Mesenchymal stem cell (in vitro differentiated cells and primary cell): Measurements from ENCODE around the gene ZNF804B.

ENCODE experiments used
- DNase-seq: peaks from one replicate; pipeline ENCODE4 v3.0.0-alpha.2; 2013
- H2AFZ ChIP-seq: one replicate; pipeline ENCODE4 v1.6.1; 2013; ENCODE audit warnings: low read depth, mild to moderate bottlenecking, control low read depth, inconsistent platforms, low read length, moderate library complexity
- H2AK5ac ChIP-seq: 2 replicates; pipeline ENCODE4 v1.6.1; 2013; ENCODE audit warnings: low read length, moderate library complexity, mild to moderate bottlenecking, inconsistent platforms; ENCODE audit not compliant: severe bottlenecking
- H2BK120ac ChIP-seq: one replicate; pipeline ENCODE4 v1.6.1; 2013; ENCODE audit warnings: low read depth, mild to moderate bottlenecking, inconsistent platforms, low read length, moderate library complexity
- H2BK12ac ChIP-seq, 2 experiments: one replicate each; pipeline ENCODE4 v1.6.1; 2013; ENCODE audit warnings: inconsistent platforms in 2 of 2, low read length in 2 of 2, mild to moderate bottlenecking in 2 of 2, moderate library complexity in 2 of 2, control low read depth in 1 of 2
- H2BK15ac ChIP-seq: one replicate; pipeline ENCODE4 v1.6.1; 2013; ENCODE audit warnings: mild to moderate bottlenecking, low read depth, inconsistent platforms; ENCODE audit not compliant: poor library complexity, severe bottlenecking
- H2BK5ac ChIP-seq: 2 replicates; pipeline ENCODE4 v1.6.1; 2013; ENCODE audit warnings: low read depth, mild to moderate bottlenecking, low read length, control low read depth, inconsistent platforms; ENCODE audit not compliant: poor library complexity, severe bottlenecking
- H3K14ac ChIP-seq, 2 experiments: one replicate each; pipeline ENCODE4 v1.6.1; 2013; ENCODE audit warnings: inconsistent platforms in 2 of 2, low read length in 2 of 2, control low read depth in 1 of 2, mild to moderate bottlenecking in 1 of 2, moderate library complexity in 1 of 2
- H3K18ac ChIP-seq, 2 experiments: one replicate each; pipeline ENCODE4 v1.6.1; 2013; ENCODE audit warnings: inconsistent platforms in 2 of 2, low read length in 2 of 2, control low read depth in 1 of 2, low read depth in 1 of 2, mild to moderate bottlenecking in 1 of 2
- H3K23ac ChIP-seq, 2 experiments: one replicate each; pipeline ENCODE4 v1.6.1; 2013; ENCODE audit warnings: inconsistent platforms in 2 of 2, low read length in 2 of 2, mild to moderate bottlenecking in 2 of 2, moderate library complexity in 2 of 2, control low read depth in 1 of 2
- H3K27ac ChIP-seq: 2 replicates; pipeline ENCODE4 v1.5.1; 2013; ENCODE audit warnings: mild to moderate bottlenecking, moderate library complexity, low read length, control low read depth, inconsistent platforms; ENCODE audit not compliant: poor library complexity, severe bottlenecking
- H3K27me3 ChIP-seq, 2 experiments: 2 replicates each; pipeline versions ENCODE4 v1.6.1 to v1.7.0; 2013; ENCODE audit warnings: low read length in 2 of 2, mild to moderate bottlenecking in 2 of 2, moderate library complexity in 2 of 2, control low read depth in 1 of 2, inconsistent platforms in 1 of 2; ENCODE audit not compliant: control insufficient read depth in 1 of 2, insufficient read depth in 1 of 2
- H3K36me3 ChIP-seq, 2 experiments: 2 replicates each; pipeline versions ENCODE4 v1.6.1 to v1.7.0; 2013; ENCODE audit warnings: low read length in 2 of 2, control low read depth in 1 of 2, inconsistent platforms in 1 of 2, low read depth in 1 of 2, mild to moderate bottlenecking in 1 of 2; ENCODE audit not compliant: insufficient read depth in 2 of 2, control insufficient read depth in 1 of 2
- H3K4ac ChIP-seq, 2 experiments: one replicate each; pipeline ENCODE4 v1.6.1; 2013; ENCODE audit warnings: inconsistent platforms in 2 of 2, low read length in 2 of 2, mild to moderate bottlenecking in 2 of 2, moderate library complexity in 2 of 2, control low read depth in 1 of 2, low read depth in 1 of 2
- H3K4me1 ChIP-seq: 2 replicates; pipeline ENCODE4 v1.6.1; 2013; ENCODE audit warnings: low read depth, low read length, control low read depth; ENCODE audit not compliant: control insufficient read depth, insufficient read depth
- H3K4me2 ChIP-seq: 2 replicates; pipeline ENCODE4 v1.6.1; 2013; ENCODE audit warnings: low read length, mild to moderate bottlenecking, inconsistent platforms; ENCODE audit not compliant: poor library complexity, severe bottlenecking
- H3K4me3 ChIP-seq, 2 experiments: 2 replicates each; pipeline versions ENCODE4 v1.5.1 to v1.7.0; 2013; ENCODE audit warnings: low read length in 2 of 2, mild to moderate bottlenecking in 2 of 2, control low read depth in 1 of 2, low read depth in 1 of 2; ENCODE audit not compliant: insufficient read depth in 1 of 2
- H3K79me1 ChIP-seq: replicated peaks from 2 replicates; pipeline ENCODE4 v1.6.1; 2013; ENCODE audit warnings: mild to moderate bottlenecking, control low read depth, low read length, inconsistent platforms; ENCODE audit not compliant: poor library complexity, severe bottlenecking
- H3K9ac ChIP-seq: 2 replicates; pipeline ENCODE4 v1.7.0; 2013; ENCODE audit warnings: mild to moderate bottlenecking, low read length, moderate library complexity
- H3K9me3 ChIP-seq: 2 replicates; pipeline ENCODE4 v1.7.0; 2013; ENCODE audit warnings: mild to moderate bottlenecking, low read length; ENCODE audit not compliant: control insufficient read depth
- H4K8ac ChIP-seq: one replicate; pipeline ENCODE4 v1.6.1; 2013; ENCODE audit warnings: inconsistent platforms, mild to moderate bottlenecking, low read length, moderate library complexity
- H4K91ac ChIP-seq: one replicate; pipeline ENCODE4 v1.6.1; 2013; ENCODE audit warnings: mild to moderate bottlenecking, low read length, inconsistent platforms
- WGBS: methylation state at CpG from one replicate; pipeline ENCODE4 v1.1.7; 2013; ENCODE audit warnings: mixed read lengths; 5-methylcytosine and 5-hydroxymethylcytosine counted together

ZNF804B gene

GRCh38 chr7:89283302-89283701 lies 523.8 kb downstream of the ZNF804B start:
- DNase-seq, result no peak
- H2BK120ac ChIP-seq, result no peak overlapping the region
- H3K4me3 ChIP-seq, result no peak overlapping the region
- no peak overlapping the region for H3K18ac ChIP-seq
- no peaks in the 10 kb centered on the region for H3K36me3 ChIP-seq
- H4K91ac ChIP-seq, result no peak overlapping the region
- H3K4me1 ChIP-seq, result no peaks in the 10 kb centered on the region
- H2BK5ac ChIP-seq, result no peak overlapping the region
- H3K4me2 ChIP-seq, result no peak overlapping the region
- no peak overlapping the region for H2BK15ac ChIP-seq
- H2AK5ac ChIP-seq, result no peak overlapping the region
- H2BK12ac ChIP-seq, result no peak overlapping the region
- no peak overlapping the region for H3K23ac ChIP-seq
- no peak overlapping the region for H3K4ac ChIP-seq
- H3K14ac ChIP-seq, result no peak overlapping the region
- no CpG with 5 or more reads among the region's 2 CpGs for WGBS
- H4K8ac ChIP-seq, result no peak overlapping the region
- H3K27ac ChIP-seq, result no peak overlapping the region
- no peaks in the 10 kb centered on the region for H3K9me3 ChIP-seq
- no peak overlapping the region for H3K9ac ChIP-seq
- no peak overlapping the region for H2AFZ ChIP-seq
- no peaks in the 10 kb centered on the region for H3K79me1 ChIP-seq
- H3K27me3 ChIP-seq, result no peaks in the 10 kb centered on the region

- no peaks in the 10 kb centered on the region for H3K36me3 ChIP-seq
- no peak overlapping the region for H3K4me3 ChIP-seq
- H3K9me3 ChIP-seq, result no peaks in the 10 kb centered on the region
- no peak overlapping the region for H2AK5ac ChIP-seq
- no peak overlapping the region for H3K27ac ChIP-seq
- no peak overlapping the region for H3K9ac ChIP-seq
- H3K4me1 ChIP-seq, result no peaks in the 10 kb centered on the region
- no peak for DNase-seq
- no peak overlapping the region for H2BK5ac ChIP-seq
- H3K14ac ChIP-seq, result no peak overlapping the region
- no peaks in the 10 kb centered on the region for H3K79me1 ChIP-seq
- no peak overlapping the region for H2BK120ac ChIP-seq
- H2AFZ ChIP-seq, result no peak overlapping the region
- H4K91ac ChIP-seq, result no peak overlapping the region
- no peak overlapping the region for H3K18ac ChIP-seq
- no peak overlapping the region for H2BK12ac ChIP-seq
- no peak overlapping the region for H4K8ac ChIP-seq
- H3K23ac ChIP-seq, result no peak overlapping the region
- no peaks in the 10 kb centered on the region for H3K27me3 ChIP-seq
- no peak overlapping the region for H3K4me2 ChIP-seq
- no peak overlapping the region for H3K4ac ChIP-seq
- H2BK15ac ChIP-seq, result no peak overlapping the region
These were observed 549.0 kb downstream of the ZNF804B start for GRCh38 chr7:89308535-89308934.

- H3K4me1 ChIP-seq, result no peaks in the 10 kb centered on the region
- no peak overlapping the region for H3K4me3 ChIP-seq
- H3K18ac ChIP-seq, result no peak overlapping the region
- H3K27me3 ChIP-seq, result no peaks in the 10 kb centered on the region
- no peak overlapping the region for H3K4ac ChIP-seq
- H3K23ac ChIP-seq, result no peak overlapping the region
- H2BK120ac ChIP-seq, result no peak overlapping the region
- H2BK15ac ChIP-seq, result no peak overlapping the region
- no peaks in the 10 kb centered on the region for H3K36me3 ChIP-seq
- H4K8ac ChIP-seq, result no peak overlapping the region
- H2BK5ac ChIP-seq, result no peak overlapping the region
- no peak overlapping the region for H3K9ac ChIP-seq
- H3K9me3 ChIP-seq, result peaks cover 2% of the 10 kb centered on the region
- no peak overlapping the region for H2AFZ ChIP-seq
- no peak overlapping the region for H2BK12ac ChIP-seq
- no peak overlapping the region for H2AK5ac ChIP-seq
- H4K91ac ChIP-seq, result no peak overlapping the region
- H3K79me1 ChIP-seq, result no peaks in the 10 kb centered on the region
- H3K27ac ChIP-seq, result no peak overlapping the region
- DNase-seq, result no peak
- 82% methylated on average over 4 of the region's 4 CpGs for WGBS
- H3K4me2 ChIP-seq, result no peak overlapping the region
- H3K14ac ChIP-seq, result no peak overlapping the region
These were observed 552.4 kb downstream of the ZNF804B start for GRCh38 chr7:89311886-89312285.

- Histone ChIP-seq H3K14ac (no peak overlapping the region), H3K4ac (no peak overlapping the region), H3K79me1 (no peaks in the 10 kb centered on the region), H3K9me3 (peaks cover 2% of the 10 kb centered on the region), H2BK120ac (no peak overlapping the region), H4K91ac (no peak overlapping the region), H3K4me3 (no peak overlapping the region), H3K27ac (no peak overlapping the region), H3K23ac (no peak overlapping the region), H3K4me1 (no peaks in the 10 kb centered on the region), H3K9ac (no peak overlapping the region), H4K8ac (no peak overlapping the region), H2AK5ac (no peak overlapping the region), H3K18ac (no peak overlapping the region), H3K4me2 (no peak overlapping the region), H3K27me3 (no peaks in the 10 kb centered on the region), H2BK12ac (no peak overlapping the region), H3K36me3 (no peaks in the 10 kb centered on the region), H2AFZ (no peak overlapping the region), H2BK5ac (no peak overlapping the region), H2BK15ac (no peak overlapping the region)
- DNase-seq, result no peak
These were observed 553.1 kb downstream of the ZNF804B start for GRCh38 chr7:89312551-89312950.
